Activated CD4-positive, CD25-positive, alpha-beta regulatory T cell treated with anti-CD3 and anti-CD28 coated beads, Interleukin-2, amount 50 U/mL, for 24 hours (primary cell): ENCODE data around the gene HSF2BP.
"Not testable (repeated sequence)": the region's sequence is repeated elsewhere in the genome, so short reads cannot be mapped to it uniquely, and the experiment has no call there.

Experiments
- ATAC-seq, 2 donors: fragments of 150-1000 bp; cut with Tn5 transposase; one replicate each; pipeline ENCODE4 v1.10.0; 2021; ENCODE audit warnings: mild to moderate bottlenecking in 1 of 2, moderate library complexity in 1 of 2

Gene HSF2BP

GRCh38 chr21:43616861-43617260 is 42.4 kb downstream of the HSF2BP start:
- not testable (repeated sequence) for ATAC-seq

- no peak for ATAC-seq
Measured at GRCh38 chr21:43614839-43615238, 44.4 kb downstream of the HSF2BP start.

GRCh38 chr21:43613755-43614638 is 45.3 kb downstream of the HSF2BP start:
- ATAC-seq, result peak; percentile 61 to 68

GRCh38 chr21:43611598-43612369 is 47.5 kb downstream of the HSF2BP start:
- no peak for ATAC-seq

- ATAC-seq, result no peak
Measured at GRCh38 chr21:43609501-43610340, 49.6 kb downstream of the HSF2BP start.

- no peak for ATAC-seq
Measured at GRCh38 chr21:43608664-43609063, 50.6 kb downstream of the HSF2BP start.

GRCh38 chr21:43608225-43608624 is 51.1 kb downstream of the HSF2BP start:
- no peak for ATAC-seq

GRCh38 chr21:43605320-43606215 is 53.7 kb downstream of the HSF2BP start:
- no peak for ATAC-seq

- ATAC-seq, result no peak
Measured at GRCh38 chr21:43604505-43605204, 54.6 kb downstream of the HSF2BP start.

GRCh38 chr21:43603641-43604504 is 55.4 kb downstream of the HSF2BP start:
- ATAC-seq, result no peak

GRCh38 chr21:43603233-43603626 is 56.1 kb downstream of the HSF2BP start:
- ATAC-seq, result peak in 1 of 2 donors; percentile 25

GRCh38 chr21:43602266-43603232 is 56.7 kb downstream of the HSF2BP start:
- no peak for ATAC-seq

- ATAC-seq, result no peak
Measured at GRCh38 chr21:43600642-43601402, 58.5 kb downstream of the HSF2BP start.

- ATAC-seq, result no peak
Measured at GRCh38 chr21:43599728-43600127, 59.6 kb downstream of the HSF2BP start.

GRCh38 chr21:43598416-43599120 is 60.7 kb downstream of the HSF2BP start:
- ATAC-seq, result no peak

- no peak for ATAC-seq
Measured at GRCh38 chr21:43597540-43598250, 61.6 kb downstream of the HSF2BP start.

GRCh38 chr21:43597052-43597451 is 62.2 kb downstream of the HSF2BP start:
- no peak for ATAC-seq
